ENCODE data around the gene NT5C2.

The NT5C2 gene

DNA sequence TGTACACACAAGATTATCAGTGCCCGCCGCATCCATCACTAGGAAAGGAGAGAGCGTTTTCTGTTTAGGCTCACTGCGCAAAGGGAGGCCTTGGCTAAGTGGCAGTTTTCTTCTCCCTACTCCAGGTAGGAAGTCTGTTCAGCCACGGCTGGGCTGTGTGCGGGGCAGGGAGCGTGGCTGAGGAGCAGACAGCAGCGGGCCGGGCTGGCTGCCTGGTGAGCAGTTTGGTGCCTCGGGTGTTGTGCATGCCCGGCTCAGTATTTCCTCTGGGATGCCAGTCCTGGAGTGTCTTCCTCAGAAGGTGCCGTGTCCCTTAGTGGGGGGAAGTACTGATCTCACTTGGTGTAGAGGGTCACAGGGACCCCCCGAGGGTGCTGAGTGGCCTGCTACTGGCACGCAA lies 114.4 kb downstream of the NT5C2 start:
- TF ChIP-seq, protein P1, sequence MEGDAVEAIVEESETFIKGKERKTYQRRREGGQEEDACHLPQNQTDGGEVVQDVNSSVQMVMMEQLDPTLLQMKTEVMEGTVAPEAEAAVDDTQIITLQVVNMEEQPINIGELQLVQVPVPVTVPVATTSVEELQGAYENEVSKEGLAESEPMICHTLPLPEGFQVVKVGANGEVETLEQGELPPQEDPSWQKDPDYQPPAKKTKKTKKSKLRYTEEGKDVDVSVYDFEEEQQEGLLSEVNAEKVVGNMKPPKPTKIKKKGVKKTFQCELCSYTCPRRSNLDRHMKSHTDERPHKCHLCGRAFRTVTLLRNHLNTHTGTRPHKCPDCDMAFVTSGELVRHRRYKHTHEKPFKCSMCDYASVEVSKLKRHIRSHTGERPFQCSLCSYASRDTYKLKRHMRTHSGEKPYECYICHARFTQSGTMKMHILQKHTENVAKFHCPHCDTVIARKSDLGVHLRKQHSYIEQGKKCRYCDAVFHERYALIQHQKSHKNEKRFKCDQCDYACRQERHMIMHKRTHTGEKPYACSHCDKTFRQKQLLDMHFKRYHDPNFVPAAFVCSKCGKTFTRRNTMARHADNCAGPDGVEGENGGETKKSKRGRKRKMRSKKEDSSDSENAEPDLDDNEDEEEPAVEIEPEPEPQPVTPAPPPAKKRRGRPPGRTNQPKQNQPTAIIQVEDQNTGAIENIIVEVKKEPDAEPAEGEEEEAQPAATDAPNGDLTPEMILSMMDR (IDR thresholded peaks at IDR 0.05; ENCODE audit: low read depth, low read length, missing control alignments) = no peak
- no peak overlapping the region for H3K4me3 ChIP-seq (ENCODE audit: low read depth, low read length)
- no peaks in the 10 kb centered on the region for H3K27me3 ChIP-seq (replicated peaks)
- in situ Hi-C loops (cut with HindIII; ENCODE audit: low pct_ligation_motif_present, low sequenced_read_pairs) = no loop called here
- no peak overlapping the region for H3K27ac ChIP-seq
- no peak for DNase-seq
- peaks cover 2% of the 10 kb centered on the region for H3K36me3 ChIP-seq (replicated peaks)

GRCh38 chr10:103078309-103078615 lies 114.8 kb downstream of the NT5C2 start:
- Histone ChIP-seq H3K27ac (no peak overlapping the region), H3K27me3 (replicated peaks) (no peaks in the 10 kb centered on the region), H3K4me3 (ENCODE audit: low read depth, low read length) (no peak overlapping the region), H3K36me3 (replicated peaks) (peaks cover 2% of the 10 kb centered on the region)
- DNase-seq = no peak
- TF ChIP-seq, protein P1 (IDR thresholded peaks at IDR 0.05; ENCODE audit: low read depth, low read length, missing control alignments) = no peak
- in situ Hi-C loops (cut with HindIII; ENCODE audit: low pct_ligation_motif_present, low sequenced_read_pairs) = no loop called here

- no peak for DNase-seq
- Histone ChIP-seq H3K4me3 (ENCODE audit: low read depth, low read length) (no peak overlapping the region), H3K27me3 (replicated peaks) (no peaks in the 10 kb centered on the region), H3K27ac (no peak overlapping the region), H3K36me3 (replicated peaks) (peaks cover 1% of the 10 kb centered on the region)
- TF ChIP-seq, protein P1 (IDR thresholded peaks at IDR 0.05; ENCODE audit: low read depth, low read length, missing control alignments) = no peak
- in situ Hi-C loops (cut with HindIII; ENCODE audit: low pct_ligation_motif_present, low sequenced_read_pairs) = no loop called here
These were observed 115.4 kb downstream of the NT5C2 start for GRCh38 chr10:103077491-103078308.

DNA sequence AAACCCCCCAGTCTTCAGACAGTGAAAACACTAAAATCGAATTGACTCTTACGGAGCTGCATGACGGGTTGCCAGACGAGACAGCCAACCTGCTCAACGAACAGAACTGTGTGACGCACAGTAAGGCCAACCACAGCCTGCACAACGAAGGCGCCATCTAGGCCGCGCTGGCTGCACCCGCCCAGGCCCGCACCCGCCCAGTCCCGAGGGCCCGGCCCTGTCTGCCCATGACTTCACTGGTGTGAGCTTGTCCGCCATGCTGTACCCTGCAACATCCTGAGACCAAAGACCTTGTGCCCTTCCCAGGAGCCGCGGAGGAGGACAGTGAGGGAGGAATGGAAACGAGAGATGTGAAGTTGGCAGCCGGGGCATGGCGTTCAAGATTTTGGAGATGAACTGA lies 116.1 kb downstream of the NT5C2 start:
- H3K27me3 ChIP-seq (replicated peaks) = no peaks in the 10 kb centered on the region
- no peak overlapping the region for H3K27ac ChIP-seq
- DNase-seq = no peak
- in situ Hi-C loops (cut with HindIII; ENCODE audit: low pct_ligation_motif_present, low sequenced_read_pairs) = no loop called here
- TF ChIP-seq, protein P1 (IDR thresholded peaks at IDR 0.05; ENCODE audit: low read depth, low read length, missing control alignments) = no peak
- no peak overlapping the region for H3K4me3 ChIP-seq (ENCODE audit: low read depth, low read length)
- no peaks in the 10 kb centered on the region for H3K36me3 ChIP-seq (replicated peaks)

- DNase-seq = no peak
- in situ Hi-C loops (cut with HindIII; ENCODE audit: low pct_ligation_motif_present, low sequenced_read_pairs) = no loop called here
- no peaks in the 10 kb centered on the region for H3K27me3 ChIP-seq (replicated peaks)
- H3K36me3 ChIP-seq (replicated peaks) = no peaks in the 10 kb centered on the region
- no peak overlapping the region for H3K4me3 ChIP-seq (ENCODE audit: low read depth, low read length)
- TF ChIP-seq, protein P1 (IDR thresholded peaks at IDR 0.05; ENCODE audit: low read depth, low read length, missing control alignments) = no peak
- no peak overlapping the region for H3K27ac ChIP-seq
These were observed 120.2 kb downstream of the NT5C2 start for GRCh38 chr10:103072891-103073290.

DNA sequence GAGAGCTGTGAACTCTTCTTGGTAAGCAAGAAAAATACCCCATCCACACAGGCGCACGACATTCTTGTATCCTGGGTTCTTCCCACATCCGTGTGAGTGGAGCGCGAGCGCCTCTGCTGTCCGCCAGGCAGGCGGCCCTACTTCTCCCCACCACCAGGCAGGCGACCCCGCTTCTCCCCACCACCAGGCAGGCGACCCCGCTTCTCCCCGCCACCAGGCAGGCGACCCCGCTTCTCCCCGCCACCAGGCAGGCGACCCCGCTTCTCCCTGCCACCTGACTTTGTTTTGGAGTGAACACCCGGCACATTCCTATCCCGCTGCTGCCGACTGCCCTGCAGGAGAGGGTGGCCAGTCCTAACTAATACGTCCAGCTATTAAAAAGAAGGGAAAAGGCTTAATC lies 120.8 kb downstream of the NT5C2 start:
- H3K27ac ChIP-seq = no peak overlapping the region
- no peak for DNase-seq
- no peak overlapping the region for H3K4me3 ChIP-seq (ENCODE audit: low read depth, low read length)
- no peaks in the 10 kb centered on the region for H3K36me3 ChIP-seq (replicated peaks)
- TF ChIP-seq, protein P1 (IDR thresholded peaks at IDR 0.05; ENCODE audit: low read depth, low read length, missing control alignments) = no peak
- in situ Hi-C loops (cut with HindIII; ENCODE audit: low pct_ligation_motif_present, low sequenced_read_pairs) = no loop called here
- no peaks in the 10 kb centered on the region for H3K27me3 ChIP-seq (replicated peaks)
